K562 (cell line): ENCODE results near the gene AADAC. TPM values are rescaled to one million over a fixed set of nuclear protein-coding genes. Genes with fewer than 3 reads are reported as not detected.
A peak's percentile ranks its signal among the peaks of the same experiment; 100 is the strongest.

ENCODE experiments used
- ATAC-seq: fragments of 200-7000 bp; cut with Tn5 transposase; 3 replicates; pipeline ENCODE4 v1.9.1; 2020; ENCODE audit warnings: moderate library complexity
- BruUV-seq: library from RNA; stranded (reverse); fragments of 400-500 nt; replicated peaks from 2 replicates; lab custom pipeline; 2021; lab: Mats Ljungman, UMichigan
- CTCF ChIA-PET: fragments of 300-600 bp; formaldehyde crosslinking; extraction: SDS; loops from one replicate; lab custom pipeline; 2021; ENCODE audit warnings: low intra/inter-chr PET ratio; lab: Yijun Ruan, JAX
- POLR2A ChIA-PET: fragments of 300-600, 350-650 bp; sonication (Branson Sonifier 250); formaldehyde crosslinking; extraction: SDS; loops from one replicate; lab custom pipeline; 2021; ENCODE audit warnings: antibody characterized with exemption, inconsistent platforms; lab: Yijun Ruan, JAX
- DNase-seq, 4 experiments: peaks; one replicate each; pipeline versions ENCODE4 v3.0.0 to v3.0.0-alpha.2; 2011 to 2018; ENCODE audit warnings: low spot score in 3 of 4, mixed read lengths in 3 of 4; ENCODE audit errors: extremely low read depth in 1 of 4
- FAIRE-seq: peaks from 2 replicates; lab custom pipeline; 2011; peaks lifted over from hg19 to GRCh38; lab: Jason Lieb, UNC
- H2AFZ ChIP-seq: 2 replicates; pipeline ENCODE4 v1.6.0; 2011; ENCODE audit warnings: low read depth, low read length, control low read depth, inconsistent platforms
- H3K27ac ChIP-seq: fragments of 200-600 bp; 3 replicates; pipeline ENCODE4 v1.8.0; 2011; ENCODE audit warnings: low read depth, mild to moderate bottlenecking, control low read depth, inconsistent platforms, low read length, moderate library complexity, mixed read lengths; ENCODE audit errors: extremely low read depth
- H3K27me3 ChIP-seq, 2 experiments: fragments of 300-600 bp in 1 of 2; 2 replicates in 1 of 2; 3 replicates in 1 of 2; pipeline versions ENCODE4 v1.6.0 to v1.8.0; 2011; ENCODE audit warnings: inconsistent platforms in 2 of 2, low read length in 2 of 2, mild to moderate bottlenecking in 1 of 2, mixed read lengths in 1 of 2, moderate library complexity in 1 of 2; ENCODE audit not compliant: control insufficient read depth in 2 of 2, insufficient read depth in 2 of 2
- H3K36me3 ChIP-seq: fragments of 300-600 bp; 3 replicates; pipeline ENCODE4 v1.8.0; 2011; ENCODE audit warnings: mild to moderate bottlenecking, low read length, inconsistent platforms; ENCODE audit not compliant: control insufficient read depth, insufficient read depth
- H3K4me1 ChIP-seq, 2 experiments: fragments of 200-600 bp in 1 of 2; replicated peaks in 1 of 2; 2 replicates in 1 of 2; 3 replicates in 1 of 2; pipeline versions ENCODE4 v1.5.1 to v1.8.0; 2011; ENCODE audit warnings: inconsistent platforms in 2 of 2, low read length in 2 of 2, mild to moderate bottlenecking in 1 of 2, mixed read lengths in 1 of 2, moderate library complexity in 1 of 2; ENCODE audit not compliant: control insufficient read depth in 2 of 2, insufficient read depth in 2 of 2
- H3K4me2 ChIP-seq: 2 replicates; pipeline ENCODE4 v1.6.1; 2011; ENCODE audit warnings: low read length, control low read depth, inconsistent platforms, mixed read lengths; ENCODE audit not compliant: insufficient read depth
- H3K4me3 ChIP-seq: fragments of 200-600 bp; sonication (generic), shearing (Covaris generic); 2 replicates; pipeline ENCODE4 v1.5.1; 2016; ENCODE audit warnings: control low read depth, inconsistent platforms
- H3K79me2 ChIP-seq: fragments of 200-600 bp; 3 replicates; pipeline ENCODE4 v1.8.0; 2011; ENCODE audit warnings: low read length, inconsistent platforms; ENCODE audit not compliant: control insufficient read depth, insufficient read depth
- H3K9ac ChIP-seq, 2 experiments: 2 replicates each; pipeline versions ENCODE4 v1.6.0 to v1.6.1; 2011; ENCODE audit warnings: low read depth in 2 of 2, low read length in 2 of 2, control low read depth in 1 of 2, inconsistent platforms in 1 of 2, mild to moderate bottlenecking in 1 of 2, mixed read lengths in 1 of 2; ENCODE audit not compliant: insufficient read depth in 1 of 2
- H3K9me1 ChIP-seq: one replicate; pipeline ENCODE4 v1.6.0; 2011; ENCODE audit warnings: inconsistent platforms, mild to moderate bottlenecking, low read length, moderate library complexity; ENCODE audit not compliant: control insufficient read depth, insufficient read depth
- H3K9me3 ChIP-seq: replicated peaks from 2 replicates; pipeline ENCODE4 v1.5.1; 2011; ENCODE audit warnings: low read depth, low read length, inconsistent platforms; ENCODE audit not compliant: control insufficient read depth, insufficient read depth
- H4K20me1 ChIP-seq: replicated peaks from 2 replicates; pipeline ENCODE4 v1.6.1; 2011; ENCODE audit warnings: low read length, inconsistent platforms, mixed read lengths; ENCODE audit not compliant: control insufficient read depth, insufficient read depth
- CC2D1A ChIP-seq: fragments of 450-650 bp; IDR thresholded peaks from 2 replicates; pipeline ENCODE4 v1.6.1; 2017; ENCODE audit warnings: mild to moderate bottlenecking
- DNMT1 ChIP-seq: fragments of 450-650 bp; IDR thresholded peaks from 2 replicates; pipeline ENCODE4 v1.6.1; 2016; ENCODE audit warnings: antibody characterized with exemption, mild to moderate bottlenecking
- HMGN3 ChIP-seq: IDR thresholded peaks from 2 replicates; pipeline ENCODE4 v1.6.1; 2011; ENCODE audit warnings: borderline replicate concordance, low read depth, mild to moderate bottlenecking, mixed read lengths, low read length; ENCODE audit not compliant: insufficient read length; ENCODE audit errors: extremely low read depth
- HOXB6 ChIP-seq: fragments of 250-450 bp; sonication (Bioruptor Pico); IDR thresholded peaks from 2 replicates; pipeline ENCODE4 v1.5.1; 2022; ENCODE audit warnings: mild to moderate bottlenecking, borderline replicate concordance
- RFX5 ChIP-seq: IDR thresholded peaks from 2 replicates; pipeline ENCODE4 v1.6.1; 2011; ENCODE audit warnings: low read depth, mild to moderate bottlenecking, improper control_type of control experiment, low read length
- SMARCC2 ChIP-seq: fragments of 450-650 bp; IDR thresholded peaks from 2 replicates; pipeline ENCODE4 v1.6.1; 2017; ENCODE audit warnings: antibody characterized with exemption, moderate library complexity, mild to moderate bottlenecking, low read depth
- TFAM ChIP-seq: fragments of 250-450 bp; sonication (Bioruptor Pico); conservative IDR thresholded peaks from 2 replicates; pipeline ENCODE4 v1.5.0; 2021; ENCODE audit warnings: mild to moderate bottlenecking, moderate library complexity
- ZBTB7A ChIP-seq: IDR thresholded peaks from 2 replicates; pipeline ENCODE4 v1.6.1; 2011; ENCODE audit warnings: low read depth, mild to moderate bottlenecking, low read length, moderate library complexity, borderline replicate concordance; ENCODE audit not compliant: control insufficient read depth
- WGBS: fragments of 100-300 bp; shearing (Covaris generic); methylation state at CpG from one replicate; pipeline ENCODE4 v1.1.6; 2016; ENCODE audit warnings: low coverage, mixed read lengths; ENCODE audit not compliant: insufficient coverage; ENCODE audit errors: missing lambda C conversion rate; 5-methylcytosine and 5-hydroxymethylcytosine counted together
- in situ Hi-C: fragments of 300-500 bp; cut with MboI; formaldehyde crosslinking; loops from 4 replicates; pipeline ENCODE4 v1.15.0; 2018; ENCODE audit warnings: inconsistent platforms, mixed read lengths
- intact Hi-C: fragments of 100-400 bp; cut with micrococcal nuclease; formaldehyde crosslinking; loops from 2 replicates; pipeline ENCODE4 v1.14.2; 2022
- polyA plus RNA-seq, 8 experiments: library from polyadenylated mRNA; depleted of rRNA in 4 of 8; stranded (reverse) in 5 of 8; unstranded in 3 of 8; fragments of >200 nt; fragmentation: Nextera tagmentation in 2 of 8; fragmentation: Illumina TruSeq in 1 of 8; extraction: Ambion mirVana in 2 of 8; extraction: Trizol in 1 of 8; gene quantifications; 2 replicates each; pipeline versions ENCODE4 v1.2.1 to v1.2.3, GENCODE V29; 2011 to 2014; ENCODE audit warnings: inconsistent platforms in 1 of 8, missing spikeins in 1 of 8
- total RNA-seq, 7 experiments: library from RNA; depleted of rRNA in 6 of 7; stranded (reverse); fragments of >200 nt in 6 of 7; fragmentation: Illumina TruSeq in 2 of 7; extraction: Trizol in 2 of 7; gene quantifications; 2 replicates each; pipeline versions ENCODE4 v1.2.1 to v1.2.3, GENCODE V29; 2011 to 2021; ENCODE audit warnings: low replicate concordance in 1 of 7
- TF ChIP-seq, protein P1 (sequence below): fragments of 250-450 bp; sonication (Bioruptor Pico); IDR thresholded peaks from 2 replicates; pipeline ENCODE4 v1.5.1; 2021; ENCODE audit warnings: mild to moderate bottlenecking
- TF ChIP-seq, protein P2 (sequence below): fragments of 250-450 bp; sonication (Bioruptor Pico); IDR thresholded peaks from 2 replicates; pipeline ENCODE4 v1.5.0; 2022; ENCODE audit warnings: mild to moderate bottlenecking
- TF ChIP-seq, protein P3 (sequence below): fragments of 250-450 bp; sonication (Bioruptor Pico); IDR thresholded peaks from 2 replicates; pipeline ENCODE4 v1.5.0; 2020; ENCODE audit warnings: mild to moderate bottlenecking, borderline replicate concordance

AADAC gene
- total and polyA plus RNA-seq, 9 of the 15 experiments (the other 6 are each of a cell fraction or from before 2014, with no cell fraction given) = 0.47 TPM; not detected in 8

DNA sequence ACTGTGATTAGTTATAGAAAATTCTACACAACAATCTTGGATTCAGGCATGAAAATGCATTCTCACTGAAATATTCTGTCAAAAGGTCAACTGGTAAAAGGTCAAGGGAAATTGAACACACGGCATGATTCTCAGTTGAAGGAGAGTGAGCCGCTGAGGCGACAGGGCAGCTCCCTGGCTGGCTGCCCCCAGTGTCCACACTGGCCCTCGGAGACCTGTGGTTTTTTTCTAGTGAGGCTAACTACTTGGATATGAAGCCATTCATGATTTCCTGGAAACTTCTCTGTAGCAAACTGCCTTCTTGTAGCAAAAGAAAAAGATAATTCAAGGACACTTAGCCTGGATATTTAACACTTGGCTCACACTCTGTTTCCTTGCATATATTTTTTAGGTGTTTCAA is 43.0 kb upstream of the AADAC start:
- ChIA-PET POLR2A (interaction anchor here (0.8 kb wide), 1 partner anchor 8 kb away, joined by 3 read pairs; no protein-coding TSS in a partner anchor), CTCF (no interaction called here)
- no peak overlapping the region for H3K4me2 ChIP-seq
- in situ Hi-C loops (no loop called here), intact Hi-C loops (no loop called here)
- no peaks in the 10 kb centered on the region for H3K27me3 ChIP-seq
- H4K20me1 ChIP-seq = no peaks in the 10 kb centered on the region
- no peaks in the 10 kb centered on the region for H3K79me2 ChIP-seq
- no peak overlapping the region for H3K4me3 ChIP-seq
- H3K27ac ChIP-seq = peak overlapping the region; percentile 37; the same call in 1 of the 3 replicates
- no peak for FAIRE-seq
- H3K9me1 ChIP-seq = no peaks in the 10 kb centered on the region
- H3K4me1 ChIP-seq = peaks cover 0 to 13% of the 10 kb centered on the region in 2 experiments; a peak in 1 of 5 replicates
- no peak overlapping the region for H3K9ac ChIP-seq
- BruUV-seq = no TSS peak
- H3K36me3 ChIP-seq = no peaks in the 10 kb centered on the region
- ATAC-seq = peak; percentile 72
- H3K9me3 ChIP-seq = no peaks in the 10 kb centered on the region
- DNase-seq = peak in 2 of 4 experiments; percentile 23 to 31
- peak overlapping the region; percentile 71 for H2AFZ ChIP-seq
- 13% methylated on average over 4 of the region's 4 CpGs for WGBS
- no peak for TF ChIP-seq HOXB6 (CRISPR knock-in tag)
- TF ChIP-seq DNMT1 = no peak
- TF ChIP-seq CC2D1A = no peak
- TF ChIP-seq, protein P1, sequence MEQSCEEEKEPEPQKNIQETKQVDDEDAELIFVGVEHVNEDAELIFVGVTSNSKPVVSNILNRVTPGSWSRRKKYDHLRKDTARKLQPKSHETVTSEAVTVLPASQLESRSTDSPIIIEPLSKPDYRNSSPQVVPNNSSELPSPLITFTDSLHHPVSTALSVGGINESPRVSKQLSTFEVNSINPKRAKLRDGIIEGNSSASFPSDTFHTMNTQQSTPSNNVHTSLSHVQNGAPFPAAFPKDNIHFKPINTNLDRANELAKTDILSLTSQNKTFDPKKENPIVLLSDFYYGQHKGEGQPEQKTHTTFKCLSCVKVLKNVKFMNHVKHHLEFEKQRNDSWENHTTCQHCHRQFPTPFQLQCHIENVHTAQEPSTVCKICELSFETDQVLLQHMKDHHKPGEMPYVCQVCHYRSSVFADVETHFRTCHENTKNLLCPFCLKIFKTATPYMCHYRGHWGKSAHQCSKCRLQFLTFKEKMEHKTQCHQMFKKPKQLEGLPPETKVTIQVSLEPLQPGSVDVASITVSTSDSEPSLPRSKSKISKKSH (CRISPR knock-in tag) = no peak
- no peak for TF ChIP-seq SMARCC2
- TF ChIP-seq TFAM (CRISPR knock-in tag) = no peak
- no peak for TF ChIP-seq RFX5
- no peak for TF ChIP-seq HMGN3
- TF ChIP-seq ZBTB7A = no peak
- TF ChIP-seq, protein P2, sequence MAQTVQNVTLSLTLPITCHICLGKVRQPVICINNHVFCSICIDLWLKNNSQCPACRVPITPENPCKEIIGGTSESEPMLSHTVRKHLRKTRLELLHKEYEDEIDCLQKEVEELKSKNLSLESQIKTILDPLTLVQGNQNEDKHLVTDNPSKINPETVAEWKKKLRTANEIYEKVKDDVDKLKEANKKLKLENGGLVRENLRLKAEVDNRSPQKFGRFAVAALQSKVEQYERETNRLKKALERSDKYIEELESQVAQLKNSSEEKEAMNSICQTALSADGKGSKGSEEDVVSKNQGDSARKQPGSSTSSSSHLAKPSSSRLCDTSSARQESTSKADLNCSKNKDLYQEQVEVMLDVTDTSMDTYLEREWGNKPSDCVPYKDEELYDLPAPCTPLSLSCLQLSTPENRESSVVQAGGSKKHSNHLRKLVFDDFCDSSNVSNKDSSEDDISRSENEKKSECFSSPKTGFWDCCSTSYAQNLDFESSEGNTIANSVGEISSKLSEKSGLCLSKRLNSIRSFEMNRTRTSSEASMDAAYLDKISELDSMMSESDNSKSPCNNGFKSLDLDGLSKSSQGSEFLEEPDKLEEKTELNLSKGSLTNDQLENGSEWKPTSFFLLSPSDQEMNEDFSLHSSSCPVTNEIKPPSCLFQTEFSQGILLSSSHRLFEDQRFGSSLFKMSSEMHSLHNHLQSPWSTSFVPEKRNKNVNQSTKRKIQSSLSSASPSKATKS (CRISPR knock-in tag) = no peak
- TF ChIP-seq, protein P3, sequence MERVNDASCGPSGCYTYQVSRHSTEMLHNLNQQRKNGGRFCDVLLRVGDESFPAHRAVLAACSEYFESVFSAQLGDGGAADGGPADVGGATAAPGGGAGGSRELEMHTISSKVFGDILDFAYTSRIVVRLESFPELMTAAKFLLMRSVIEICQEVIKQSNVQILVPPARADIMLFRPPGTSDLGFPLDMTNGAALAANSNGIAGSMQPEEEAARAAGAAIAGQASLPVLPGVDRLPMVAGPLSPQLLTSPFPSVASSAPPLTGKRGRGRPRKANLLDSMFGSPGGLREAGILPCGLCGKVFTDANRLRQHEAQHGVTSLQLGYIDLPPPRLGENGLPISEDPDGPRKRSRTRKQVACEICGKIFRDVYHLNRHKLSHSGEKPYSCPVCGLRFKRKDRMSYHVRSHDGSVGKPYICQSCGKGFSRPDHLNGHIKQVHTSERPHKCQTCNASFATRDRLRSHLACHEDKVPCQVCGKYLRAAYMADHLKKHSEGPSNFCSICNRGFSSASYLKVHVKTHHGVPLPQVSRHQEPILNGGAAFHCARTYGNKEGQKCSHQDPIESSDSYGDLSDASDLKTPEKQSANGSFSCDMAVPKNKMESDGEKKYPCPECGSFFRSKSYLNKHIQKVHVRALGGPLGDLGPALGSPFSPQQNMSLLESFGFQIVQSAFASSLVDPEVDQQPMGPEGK (CRISPR knock-in tag) = no peak
